ENCODE measurements around the gene AP1AR.
A peak's percentile ranks its signal among the peaks of the same experiment; 100 is the strongest.
"Not testable (repeated sequence)": the region's sequence is repeated elsewhere in the genome, so short reads cannot be mapped to it uniquely, and the experiment has no call there.

Gene AP1AR

GRCh38 chr4:112280386-112281056, 48.9 kb downstream of the AP1AR start:
- DNase-seq: no peak

GRCh38 chr4:112281895-112282398, 50.4 kb downstream of the AP1AR start:
- not testable (repeated sequence) for DNase-seq

- DNase-seq: no peak
Measured at GRCh38 chr4:112282860-112283667, 51.5 kb downstream of the AP1AR start.

GRCh38 chr4:112284166-112284565, 52.6 kb downstream of the AP1AR start:
- DNase-seq: no peak

GRCh38 chr4:112284662-112285411, 53.2 kb downstream of the AP1AR start:
- DNase-seq: no peak

GRCh38 chr4:112287258-112287989, 55.8 kb downstream of the AP1AR start:
- DNase-seq: no peak

GRCh38 chr4:112288455-112288854, 56.9 kb downstream of the AP1AR start:
- no peak for DNase-seq

- no peak for DNase-seq
Measured at GRCh38 chr4:112289407-112290253, 58.0 kb downstream of the AP1AR start.

- DNase-seq: no peak
Measured at GRCh38 chr4:112290341-112290740, 58.8 kb downstream of the AP1AR start.

- no peak for DNase-seq
Measured at GRCh38 chr4:112296949-112297880, 65.6 kb downstream of the AP1AR start, which contains the start of gene ALPK1. Gene ALPK1 (plus strand): TSS chr4:112297369.

GRCh38 chr4:112299721-112300120, 68.1 kb downstream of the AP1AR start:
- DNase-seq: no peak

GRCh38 chr4:112302320-112303274, 71.0 kb downstream of the AP1AR start:
- DNase-seq: no peak

GRCh38 chr4:112305477-112305876, 73.9 kb downstream of the AP1AR start:
- DNase-seq: not testable (repeated sequence)

GRCh38 chr4:112309263-112309791, 77.7 kb downstream of the AP1AR start:
- peak; percentile 26 for DNase-seq

- DNase-seq: no peak
Measured at GRCh38 chr4:112311516-112311915, 79.9 kb downstream of the AP1AR start.

GRCh38 chr4:112312610-112313239, 81.1 kb downstream of the AP1AR start:
- no peak for DNase-seq

GRCh38 chr4:112315446-112315845, 83.9 kb downstream of the AP1AR start:
- no peak for DNase-seq

GRCh38 chr4:112316360-112316759, 84.8 kb downstream of the AP1AR start:
- no peak for DNase-seq

Data from COR-L47 (cell line).